OCI-LY1 (cell line): ENCODE measurements around the gene NAA35.

Experiments
- H2AFZ ChIP-seq: fragments of 200-600 bp; sonication (generic), shearing (Covaris generic); 2 replicates; pipeline ENCODE4 v1.6.0; 2014; ENCODE audit warnings: antibody characterized with exemption, mild to moderate bottlenecking, low read length
- H3F3A ChIP-seq: fragments of 200-600 bp; sonication (generic), shearing (Covaris generic); 2 replicates; pipeline ENCODE4 v1.6.0; 2014; ENCODE audit warnings: mild to moderate bottlenecking, antibody characterized with exemption, low read length, moderate library complexity; ENCODE audit not compliant: insufficient read depth
- H3K27ac ChIP-seq: fragments of 200-600 bp; sonication (generic); 2 replicates; pipeline ENCODE4 v1.5.1; 2014; ENCODE audit warnings: low read length, mixed run types, mild to moderate bottlenecking, low read depth; ENCODE audit not compliant: poor library complexity, severe bottlenecking
- H3K27me3 ChIP-seq: fragments of 200-600 bp; sonication (generic); 2 replicates; pipeline ENCODE4 v1.6.0; 2014; ENCODE audit warnings: antibody characterized with exemption, mild to moderate bottlenecking, low read length, moderate library complexity; ENCODE audit not compliant: insufficient read depth
- H3K36me3 ChIP-seq: fragments of 200-600 bp; sonication (generic); 2 replicates; pipeline ENCODE4 v1.6.1; 2014; ENCODE audit warnings: mild to moderate bottlenecking, antibody characterized with exemption, low read length, moderate library complexity, mixed read lengths; ENCODE audit not compliant: insufficient read depth
- H3K4me1 ChIP-seq: fragments of 200-600 bp; sonication (generic); 2 replicates; pipeline ENCODE4 v1.5.1; 2014; ENCODE audit warnings: mild to moderate bottlenecking, low read length, moderate library complexity; ENCODE audit not compliant: insufficient read depth, severe bottlenecking
- H3K4me2 ChIP-seq: fragments of 200-600 bp; sonication (generic), shearing (Covaris generic); 2 replicates; pipeline ENCODE4 v1.6.1; 2014; ENCODE audit warnings: low read length
- H3K4me3 ChIP-seq: fragments of 200-600 bp; sonication (generic); 2 replicates; pipeline ENCODE4 v1.5.1; 2014; ENCODE audit warnings: low read length, low read depth, mild to moderate bottlenecking, mixed read lengths; ENCODE audit not compliant: poor library complexity, severe bottlenecking
- H3K79me2 ChIP-seq: fragments of 200-600 bp; shearing (Covaris generic); 2 replicates; pipeline ENCODE4 v1.6.1; 2016; ENCODE audit warnings: mixed run types, low read length, mixed read lengths; ENCODE audit not compliant: insufficient read depth
- H3K9ac ChIP-seq: fragments of 200-600 bp; sonication (generic), shearing (Covaris generic); 2 replicates; pipeline ENCODE4 v1.6.1; 2014; ENCODE audit warnings: mild to moderate bottlenecking, low read length, mixed read lengths
- H3K9me2 ChIP-seq: fragments of 200-600 bp; sonication (generic), shearing (Covaris generic); 2 replicates; pipeline ENCODE4 v1.6.1; 2014; ENCODE audit warnings: low read depth, mild to moderate bottlenecking, low read length, mixed read lengths
- H3K9me3 ChIP-seq: fragments of 200-600 bp; shearing (Covaris generic); 2 replicates; pipeline ENCODE4 v1.6.1; 2014; ENCODE audit warnings: low read length, mixed read lengths
- H4K20me1 ChIP-seq: fragments of 200-600 bp; sonication (generic), shearing (Covaris generic); 2 replicates; pipeline ENCODE4 v1.6.0; 2016; ENCODE audit warnings: mild to moderate bottlenecking, low read length; ENCODE audit not compliant: insufficient read depth
- EZH2 ChIP-seq: fragments of 200-600 bp; sonication (generic), shearing (Covaris generic); IDR thresholded peaks from 2 replicates; pipeline ENCODE4 v1.8.0; 2017; ENCODE audit warnings: borderline replicate concordance, mixed run types, mild to moderate bottlenecking, antibody characterized with exemption, low read length, moderate library complexity, mixed read lengths
- TF ChIP-seq, protein P1 (sequence below): fragments of 200-600 bp; sonication (generic), shearing (Covaris generic); IDR thresholded peaks from 2 replicates; pipeline ENCODE4 v1.5.1; 2017; ENCODE audit warnings: mild to moderate bottlenecking, antibody characterized with exemption, low read length, moderate library complexity, mixed read lengths

The NAA35 gene

DNA sequence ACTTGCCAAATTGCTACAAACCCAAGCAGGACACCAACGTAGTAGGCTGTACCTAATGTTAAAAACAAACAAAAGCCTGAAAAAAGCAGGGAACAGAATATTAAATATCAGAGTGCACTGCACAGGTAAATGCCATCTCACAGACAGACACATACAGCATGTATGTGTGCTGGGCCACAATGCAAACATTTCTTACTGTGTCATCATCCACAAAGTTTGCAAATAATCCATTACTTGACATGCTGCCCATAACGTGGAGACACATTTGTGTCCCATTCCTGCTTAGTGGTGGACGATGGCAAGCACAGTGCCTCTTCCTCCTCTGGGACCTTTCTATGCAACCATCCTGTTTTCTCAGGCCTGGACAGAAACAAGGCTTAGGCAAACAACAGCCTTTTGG, 113.7 kb downstream of the NAA35 start:
- Histone ChIP-seq H3F3A (no peaks in the 10 kb centered on the region), H3K27me3 (0 out of 2 replicates have a peak, but pooled peaks cover 5% of the 10 kb centered on the region), H3K9me3 (no peaks in the 10 kb centered on the region), H3K36me3 (no peaks in the 10 kb centered on the region), H3K4me1 (no peaks in the 10 kb centered on the region), H2AFZ (no peak overlapping the region), H3K9me2 (no peaks in the 10 kb centered on the region), H3K27ac (no peak overlapping the region), H4K20me1 (no peaks in the 10 kb centered on the region), H3K4me3 (no peak overlapping the region), H3K9ac (no peak overlapping the region), H3K79me2 (no peaks in the 10 kb centered on the region), H3K4me2 (no peak overlapping the region)
- TF ChIP-seq EZH2: no peak
- TF ChIP-seq, protein P1, sequence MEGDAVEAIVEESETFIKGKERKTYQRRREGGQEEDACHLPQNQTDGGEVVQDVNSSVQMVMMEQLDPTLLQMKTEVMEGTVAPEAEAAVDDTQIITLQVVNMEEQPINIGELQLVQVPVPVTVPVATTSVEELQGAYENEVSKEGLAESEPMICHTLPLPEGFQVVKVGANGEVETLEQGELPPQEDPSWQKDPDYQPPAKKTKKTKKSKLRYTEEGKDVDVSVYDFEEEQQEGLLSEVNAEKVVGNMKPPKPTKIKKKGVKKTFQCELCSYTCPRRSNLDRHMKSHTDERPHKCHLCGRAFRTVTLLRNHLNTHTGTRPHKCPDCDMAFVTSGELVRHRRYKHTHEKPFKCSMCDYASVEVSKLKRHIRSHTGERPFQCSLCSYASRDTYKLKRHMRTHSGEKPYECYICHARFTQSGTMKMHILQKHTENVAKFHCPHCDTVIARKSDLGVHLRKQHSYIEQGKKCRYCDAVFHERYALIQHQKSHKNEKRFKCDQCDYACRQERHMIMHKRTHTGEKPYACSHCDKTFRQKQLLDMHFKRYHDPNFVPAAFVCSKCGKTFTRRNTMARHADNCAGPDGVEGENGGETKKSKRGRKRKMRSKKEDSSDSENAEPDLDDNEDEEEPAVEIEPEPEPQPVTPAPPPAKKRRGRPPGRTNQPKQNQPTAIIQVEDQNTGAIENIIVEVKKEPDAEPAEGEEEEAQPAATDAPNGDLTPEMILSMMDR: no peak

DNA sequence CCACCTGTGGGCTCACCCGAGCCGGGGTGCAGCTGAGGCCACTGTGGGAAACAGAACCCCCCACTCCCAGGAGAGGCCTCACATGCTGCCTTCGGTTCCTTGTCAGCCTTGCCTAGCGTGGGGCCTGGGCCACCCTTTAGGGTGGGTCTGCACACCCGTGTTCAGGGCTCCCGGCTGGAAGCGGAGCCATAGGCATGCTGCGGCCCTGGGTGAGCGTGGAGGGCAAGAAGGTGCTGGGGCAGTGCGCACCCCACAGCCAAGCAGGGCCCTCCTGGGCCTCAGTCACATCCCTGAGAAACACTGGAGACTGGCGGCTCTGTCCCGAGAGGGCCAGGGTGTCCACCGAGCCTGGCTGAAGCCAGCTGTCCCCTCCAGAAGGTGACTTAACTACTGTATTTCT, 116.5 kb downstream of the NAA35 start:
- H3K9me2 ChIP-seq: no peaks in the 10 kb centered on the region
- no peaks in the 10 kb centered on the region for H3K9me3 ChIP-seq
- no peak for TF ChIP-seq EZH2
- TF ChIP-seq, protein P1: no peak
- H3F3A ChIP-seq: no peaks in the 10 kb centered on the region
- no peaks in the 10 kb centered on the region for H3K36me3 ChIP-seq
- H3K4me2 ChIP-seq: no peak overlapping the region
- H3K27ac ChIP-seq: no peak overlapping the region
- H3K79me2 ChIP-seq: no peaks in the 10 kb centered on the region
- no peak overlapping the region for H3K9ac ChIP-seq
- no peak overlapping the region for H2AFZ ChIP-seq
- H4K20me1 ChIP-seq: no peaks in the 10 kb centered on the region
- H3K4me1 ChIP-seq: no peaks in the 10 kb centered on the region
- no peak overlapping the region for H3K4me3 ChIP-seq
- H3K27me3 ChIP-seq: 0 out of 2 replicates have a peak, but pooled peaks cover 5% of the 10 kb centered on the region

DNA sequence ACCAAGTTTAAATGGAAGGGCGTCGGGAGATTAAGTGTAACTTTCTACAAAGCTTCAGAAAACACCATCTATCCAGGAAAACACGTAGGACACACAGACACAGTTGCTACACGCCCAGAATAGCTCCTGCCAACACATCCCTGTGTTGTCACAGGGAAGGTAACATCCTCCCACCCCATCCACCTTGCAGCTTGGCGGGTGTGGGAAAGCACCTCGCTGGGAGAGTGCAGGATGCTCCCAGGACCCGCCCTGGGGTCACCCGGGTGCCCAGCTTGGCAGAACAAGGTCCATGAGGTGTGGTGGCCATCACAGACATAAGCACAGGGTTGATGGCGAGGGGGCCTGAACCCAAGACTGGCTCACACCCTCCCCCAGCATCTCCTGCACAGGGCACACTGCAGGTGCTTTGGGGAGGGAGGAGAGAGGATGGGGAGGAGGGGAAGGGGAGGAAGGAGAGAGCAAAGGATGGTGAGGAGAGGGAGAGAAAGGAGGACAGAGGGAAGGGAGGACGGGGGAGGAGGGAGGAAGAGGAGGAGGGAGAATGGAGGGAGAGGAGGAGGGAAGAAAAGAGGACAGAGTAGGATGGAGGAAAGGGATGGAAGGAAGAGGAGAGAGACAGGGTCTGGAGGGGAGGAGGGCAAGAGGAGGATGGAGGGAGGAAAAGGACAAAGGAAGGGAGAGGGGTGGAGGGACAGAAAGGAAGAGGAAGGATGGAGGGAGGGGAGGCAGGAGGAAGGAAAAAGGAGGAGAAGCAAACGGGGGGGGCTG, 121.2 kb downstream of the NAA35 start:
- H3K27ac ChIP-seq: no peak overlapping the region
- no peaks in the 10 kb centered on the region for H3K9me2 ChIP-seq
- H3K9me3 ChIP-seq: no peaks in the 10 kb centered on the region
- no peaks in the 10 kb centered on the region for H3K27me3 ChIP-seq
- no peaks in the 10 kb centered on the region for H4K20me1 ChIP-seq
- no peaks in the 10 kb centered on the region for H3K36me3 ChIP-seq
- H3K79me2 ChIP-seq: no peaks in the 10 kb centered on the region
- no peaks in the 10 kb centered on the region for H3K4me1 ChIP-seq
- no peak overlapping the region for H3K9ac ChIP-seq
- H3K4me2 ChIP-seq: no peak overlapping the region
- no peak overlapping the region for H3K4me3 ChIP-seq
- H3F3A ChIP-seq: no peaks in the 10 kb centered on the region
- TF ChIP-seq, protein P1: no peak
- no peak for TF ChIP-seq EZH2
- H2AFZ ChIP-seq: no peak overlapping the region
